NOMO-1 (cell line): ENCODE results near the gene RHAG.
"Not testable (repeated sequence)": the region's sequence is repeated elsewhere in the genome, so short reads cannot be mapped to it uniquely, and the experiment has no call there.

Experiments
- DNase-seq, 2 experiments: peaks; one replicate each; lab custom pipeline; 2025; ENCODE audit not compliant: unreplicated experiment in 2 of 2; lab: John Stamatoyannopoulos, UW

RHAG gene

DNA sequence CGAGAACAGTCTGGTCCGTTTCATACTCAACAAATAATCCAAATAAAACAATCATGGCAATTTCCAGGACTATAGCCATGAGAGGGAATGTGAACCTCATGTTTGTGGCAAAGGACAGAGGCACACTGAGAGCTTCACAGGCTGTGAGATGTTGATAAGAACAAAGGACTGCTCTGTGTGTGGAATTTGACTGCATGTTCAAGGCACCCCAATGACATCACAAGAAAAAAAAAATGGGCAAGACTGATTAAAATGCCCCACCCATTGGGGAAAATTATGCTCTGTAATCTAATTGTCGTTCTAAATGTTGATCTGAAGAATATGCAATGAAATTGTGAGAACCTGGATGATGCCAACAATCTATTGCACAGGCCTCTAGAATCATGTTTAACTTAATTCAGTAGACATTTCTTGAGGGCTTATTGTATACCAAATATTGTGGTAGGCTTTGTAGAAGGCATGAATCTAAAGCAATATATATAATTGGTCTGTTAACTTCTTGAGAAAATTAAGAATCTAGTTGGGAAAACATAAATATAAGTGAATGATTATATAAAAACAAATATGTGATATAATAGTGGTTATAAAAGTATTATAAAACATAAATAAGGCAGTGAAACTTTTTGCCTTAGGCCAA is at the start of gene RHAG:
RHAG (minus strand) TSS at position 127 of the 637 bp plus-strand sequence; CDS start at position 100, 27 bp downstream.
- no peak for DNase-seq

DNA sequence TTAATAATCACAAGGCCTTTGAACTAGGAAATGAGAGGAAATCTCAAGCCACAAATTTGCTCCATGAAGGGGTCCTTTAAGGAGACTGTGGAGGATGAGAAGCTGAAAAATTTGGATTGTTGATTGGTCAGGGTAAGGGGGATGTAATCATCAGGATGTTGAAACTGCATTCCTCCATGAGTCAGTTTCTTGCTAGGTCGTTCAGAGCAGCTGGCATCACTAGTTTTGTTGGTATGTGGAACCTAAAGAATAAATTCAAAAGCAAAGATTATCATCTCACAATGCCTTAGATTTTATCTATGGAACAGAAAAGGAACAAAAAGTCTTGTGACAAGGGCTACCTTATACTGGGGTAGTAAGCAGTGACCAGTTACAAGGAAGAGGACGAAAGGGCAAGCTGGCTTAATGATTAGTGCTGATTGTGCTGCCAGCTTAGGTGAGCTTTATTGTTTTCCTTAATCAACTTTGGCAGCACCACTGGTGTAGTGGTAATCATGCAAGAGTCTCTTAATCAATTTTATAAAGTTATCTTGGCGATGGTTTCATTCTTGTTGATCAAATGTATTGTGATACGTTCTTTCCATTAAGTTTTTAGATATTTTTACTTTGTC is 40.1 kb upstream of the RHAG start:
- DNase-seq: no peak

DNA sequence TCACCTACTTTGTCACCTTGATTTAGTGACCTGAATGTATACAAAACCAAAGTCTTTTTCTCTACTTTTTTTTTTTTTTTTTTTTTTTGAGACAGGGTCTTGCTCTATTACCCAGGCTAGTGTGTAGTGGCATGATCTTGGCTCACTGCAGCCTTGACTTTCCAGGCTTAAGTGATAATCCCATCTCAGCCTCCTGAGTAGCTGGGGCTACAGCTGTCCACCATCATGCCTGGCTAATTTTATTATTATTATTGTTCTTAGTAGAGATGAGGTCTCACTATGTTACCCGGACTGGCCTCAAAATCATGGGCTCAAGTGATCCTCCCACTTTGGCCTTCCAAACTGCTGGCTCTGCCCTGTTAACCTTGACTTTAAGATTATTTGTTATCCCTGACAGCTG is 39.2 kb upstream of the RHAG start:
- no peak for DNase-seq

DNA sequence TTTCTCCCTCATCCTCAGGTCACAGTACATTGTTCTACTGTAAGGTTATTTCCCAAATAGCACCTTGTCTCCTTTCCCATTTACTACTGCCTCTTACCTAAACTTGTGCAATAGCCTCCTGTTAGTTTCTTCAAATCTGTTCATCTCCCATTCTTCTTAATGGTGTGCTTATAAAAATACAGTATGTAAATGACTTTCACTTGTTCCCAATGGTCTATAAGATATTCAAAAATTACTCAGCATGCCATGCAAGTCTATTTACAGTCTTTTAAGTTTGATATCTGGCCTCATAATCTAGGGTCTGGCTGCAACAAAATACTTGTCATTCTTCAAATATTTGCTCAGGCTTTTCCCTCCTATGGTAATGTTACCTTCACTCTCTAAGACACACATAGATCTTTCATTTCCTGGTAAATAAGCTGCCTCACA is 31.5 kb upstream of the RHAG start:
- DNase-seq: no peak

DNA sequence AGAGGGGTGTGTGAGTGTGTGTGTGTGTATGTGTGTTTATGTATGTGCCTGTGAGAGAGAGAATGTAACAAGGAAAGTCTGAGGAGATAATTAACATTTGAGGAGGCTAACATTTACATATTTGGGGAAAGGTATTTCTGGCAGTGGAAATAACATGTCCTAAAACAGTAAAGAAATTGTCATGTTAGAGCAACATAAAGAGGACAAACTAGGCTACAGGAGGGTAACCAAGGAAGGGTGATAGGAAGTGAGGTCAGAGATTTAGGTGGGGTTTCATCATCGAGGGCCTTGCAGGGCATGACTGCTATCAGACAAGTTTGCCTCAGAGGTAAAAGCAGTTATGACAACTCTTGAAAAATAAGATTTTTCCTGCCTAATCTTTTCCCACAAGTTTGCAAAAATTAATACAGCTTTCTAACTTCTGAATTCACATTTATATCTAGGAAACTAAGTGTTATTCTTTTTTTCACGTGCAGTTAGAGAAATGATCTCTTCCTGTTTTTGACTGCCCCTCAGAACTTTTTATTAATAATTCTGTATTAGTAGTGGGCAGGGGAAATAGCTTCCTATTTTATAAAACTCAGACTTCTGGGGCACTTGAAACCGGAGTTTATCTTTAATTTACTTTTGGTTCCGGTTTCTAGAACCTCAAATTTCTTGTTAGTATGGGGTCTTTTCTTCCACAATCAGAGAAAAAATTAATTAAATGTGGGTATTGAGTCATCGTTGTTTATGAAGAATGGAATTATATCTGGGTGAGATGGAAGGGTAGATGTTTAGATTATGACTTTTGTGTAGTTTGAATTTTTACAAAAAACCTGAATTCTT is 30.5 kb upstream of the RHAG start:
- no peak for DNase-seq

DNA sequence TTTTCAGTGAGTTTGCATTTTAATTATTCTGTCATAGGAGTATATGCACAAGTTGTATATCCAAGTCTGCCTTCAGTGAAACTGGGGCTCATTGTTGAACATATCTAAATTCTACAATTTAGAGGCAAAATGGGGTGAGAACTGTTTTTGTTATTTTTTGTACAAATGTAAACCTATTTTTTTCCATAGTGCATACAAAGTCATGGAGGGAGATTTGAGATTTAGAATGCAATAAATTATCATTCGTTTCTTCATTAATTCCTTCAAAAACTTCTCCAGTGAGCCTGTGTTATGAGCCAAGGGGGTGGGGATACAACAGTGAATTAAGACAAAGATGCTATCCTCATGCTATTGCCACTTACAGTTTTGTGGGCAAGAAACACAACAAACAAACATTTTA is 29.8 kb upstream of the RHAG start:
- DNase-seq: no peak

DNA sequence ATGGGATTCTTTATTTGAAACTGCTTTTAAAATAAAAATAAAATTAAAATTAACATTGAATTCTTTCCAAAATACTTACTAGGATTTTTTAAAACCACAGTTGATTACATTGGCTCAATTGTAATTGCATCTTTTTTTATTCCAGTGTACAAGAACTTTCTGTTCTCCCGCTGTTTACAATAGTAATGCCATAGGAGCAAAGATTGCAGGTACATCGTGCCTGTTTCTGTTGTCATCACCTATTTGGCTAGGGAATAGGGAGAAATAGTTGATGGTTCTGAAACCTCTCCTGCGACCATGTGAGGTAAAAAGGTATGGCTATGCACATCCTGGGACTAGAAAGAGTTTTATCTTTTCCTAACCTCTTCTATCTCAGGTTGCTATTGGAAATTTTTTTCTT is 28.2 kb upstream of the RHAG start:
- DNase-seq: no peak

DNA sequence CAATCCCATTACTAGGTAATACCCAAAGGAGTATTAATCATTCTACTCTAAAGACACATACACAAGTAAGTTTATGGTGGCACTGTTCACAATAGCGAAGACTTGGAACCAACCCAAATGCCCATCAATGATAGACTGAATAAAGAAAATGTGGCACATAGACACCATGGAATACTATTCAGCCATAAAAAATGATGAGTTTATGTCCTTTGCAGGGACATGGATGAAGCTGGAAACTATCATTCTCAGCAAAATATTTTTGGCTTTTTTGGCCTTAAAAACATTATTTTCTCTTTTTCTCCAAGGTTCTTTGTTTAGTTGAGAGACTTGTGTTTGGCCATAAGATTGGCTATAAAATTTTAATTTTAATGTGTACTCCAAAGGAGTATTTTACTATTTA is 27.4 kb upstream of the RHAG start:
- DNase-seq: not testable (repeated sequence)

DNA sequence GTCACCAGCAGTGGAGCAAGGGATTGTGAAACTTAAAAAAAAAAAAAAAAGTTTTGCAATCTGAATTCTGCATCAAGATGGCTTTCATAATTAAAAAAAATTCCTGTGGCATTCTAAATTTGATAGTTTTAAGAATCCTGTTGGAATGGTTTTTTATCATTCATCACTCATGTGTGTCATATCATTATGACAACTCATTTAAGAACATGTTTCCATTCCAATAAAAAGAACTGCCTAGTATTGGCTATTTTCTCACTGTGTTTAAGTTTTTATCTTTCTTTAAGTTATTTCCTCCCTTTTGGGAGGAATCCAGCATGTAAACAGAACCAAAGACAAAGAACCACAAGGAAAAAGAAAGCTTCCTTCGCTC is 26.2 kb upstream of the RHAG start:
- no peak for DNase-seq

DNA sequence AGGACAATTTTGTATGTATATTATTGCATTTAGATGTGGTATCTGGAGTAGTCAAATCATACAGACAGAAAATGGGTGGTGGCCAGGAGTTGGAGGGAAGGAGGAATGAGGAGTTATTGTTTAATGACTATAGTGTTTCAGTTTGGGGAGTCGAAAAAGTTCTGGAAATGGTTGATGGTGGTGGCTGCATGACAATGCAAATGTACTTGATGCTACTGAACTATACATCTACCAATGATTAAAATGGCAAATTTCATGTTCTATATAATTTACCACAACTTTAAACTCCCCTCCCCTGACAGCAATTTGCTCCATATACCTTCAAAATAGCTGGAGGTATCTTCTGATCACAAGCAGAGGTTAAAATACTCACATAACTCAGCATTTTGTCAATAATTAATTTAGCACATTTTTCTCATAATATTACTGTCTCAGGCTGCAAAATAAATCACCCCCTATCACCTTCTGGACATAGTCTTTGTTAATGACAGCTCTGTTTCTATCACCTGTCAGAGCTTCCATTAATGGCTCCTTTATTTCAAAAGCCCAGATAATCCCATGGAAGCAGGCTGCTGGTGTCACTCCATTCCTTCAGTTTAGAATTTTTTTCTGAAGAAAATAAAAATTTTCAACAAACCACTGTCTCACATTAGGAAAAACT is 25.7 kb upstream of the RHAG start:
- DNase-seq: no peak

DNA sequence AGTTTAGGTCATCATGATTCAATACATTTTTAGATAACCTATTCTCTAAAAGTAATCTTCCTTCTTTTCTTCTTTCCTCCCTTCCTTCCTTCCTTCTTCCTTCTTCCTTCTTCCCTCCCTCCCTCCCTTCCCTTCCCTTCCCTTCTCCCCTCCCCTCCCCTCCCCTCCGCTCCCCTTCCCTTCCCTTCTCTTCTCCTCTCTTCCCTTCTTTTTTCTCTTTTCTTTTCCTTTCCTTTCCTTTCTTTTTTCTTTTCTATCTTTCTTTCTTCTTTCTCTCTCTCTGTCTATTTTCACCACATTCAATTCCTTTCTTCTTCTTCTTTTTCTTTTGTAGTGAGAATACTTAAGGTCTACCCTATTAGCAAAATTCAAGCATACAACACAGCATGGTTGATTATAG is 17.3 kb upstream of the RHAG start:
- no peak for DNase-seq

DNA sequence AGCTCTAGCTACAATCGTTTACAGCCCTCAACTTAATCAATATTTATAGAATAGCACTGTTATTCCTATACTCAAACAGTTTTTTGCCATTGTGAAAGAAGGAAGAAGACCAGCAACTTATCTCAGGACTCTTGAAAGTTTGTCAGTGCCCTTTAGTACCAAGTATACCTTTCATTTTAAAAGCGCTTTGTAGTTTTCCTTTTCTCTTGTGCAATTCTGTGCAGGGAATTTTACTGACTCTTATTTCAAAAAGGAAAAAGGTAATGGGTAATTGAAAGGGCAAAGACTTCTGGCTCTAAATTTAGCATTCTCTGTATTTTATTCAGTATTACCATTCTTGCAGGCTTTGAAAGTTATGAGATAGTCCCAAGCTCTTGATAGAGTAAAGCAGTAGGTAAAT is 16.8 kb upstream of the RHAG start:
- DNase-seq: no peak

DNA sequence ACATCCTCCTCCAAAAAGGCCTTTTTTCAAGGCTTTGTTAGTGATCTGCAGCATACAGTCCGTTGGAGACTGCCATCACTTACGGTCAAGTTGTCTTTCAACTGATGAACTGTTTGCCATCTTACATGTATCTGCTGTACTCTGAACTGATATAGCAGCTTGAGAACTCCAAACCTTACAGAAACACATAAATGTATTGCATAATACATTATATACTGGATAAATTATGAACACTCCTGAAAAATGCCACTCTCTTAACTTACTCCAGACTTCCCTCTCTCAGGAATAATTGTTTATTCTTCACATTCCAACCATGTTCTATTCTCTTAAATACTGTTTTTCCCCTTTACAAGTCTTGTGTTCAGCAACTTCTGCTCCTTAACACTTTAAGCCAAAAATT is 14.6 kb upstream of the RHAG start:
- no peak for DNase-seq

DNA sequence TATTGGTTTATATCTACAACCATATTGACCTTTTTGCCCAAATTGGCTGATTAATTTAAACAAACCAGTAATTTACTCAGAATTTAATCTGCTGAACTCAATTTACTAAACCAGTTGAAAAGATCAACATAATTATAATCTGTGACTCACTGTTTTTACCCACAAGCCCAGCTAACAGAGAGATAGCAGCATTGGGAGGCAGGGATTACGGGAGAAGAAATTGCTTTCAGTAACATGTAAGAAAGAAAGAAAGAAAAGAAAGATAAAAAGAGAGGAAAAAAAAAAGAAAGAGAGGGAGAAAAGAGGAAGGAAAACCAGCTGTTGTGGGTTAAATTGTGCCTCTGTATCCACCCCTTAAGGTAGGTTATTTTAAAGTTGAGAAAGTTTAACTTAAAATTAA is 13.3 kb upstream of the RHAG start:
- no peak for DNase-seq

DNA sequence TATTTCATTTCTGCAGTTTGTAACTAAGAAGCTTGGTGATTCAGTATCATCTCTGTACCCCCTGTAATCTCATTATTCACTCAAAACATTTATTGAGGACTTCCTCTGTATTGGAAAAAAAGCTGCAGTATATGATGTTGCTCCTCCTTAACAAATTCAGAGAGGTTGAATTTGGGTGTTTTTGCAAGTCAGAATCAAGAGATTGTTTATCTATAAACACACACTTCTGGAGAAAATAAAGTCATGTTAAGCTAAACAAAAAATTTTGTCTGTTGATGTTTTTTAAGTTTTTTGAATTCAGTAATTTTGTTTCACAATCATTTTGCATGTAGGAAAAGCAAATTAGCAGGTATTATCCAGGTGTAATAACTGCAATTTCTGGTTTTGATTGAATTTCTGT is 11.4 kb upstream of the RHAG start:
- no peak for DNase-seq

DNA sequence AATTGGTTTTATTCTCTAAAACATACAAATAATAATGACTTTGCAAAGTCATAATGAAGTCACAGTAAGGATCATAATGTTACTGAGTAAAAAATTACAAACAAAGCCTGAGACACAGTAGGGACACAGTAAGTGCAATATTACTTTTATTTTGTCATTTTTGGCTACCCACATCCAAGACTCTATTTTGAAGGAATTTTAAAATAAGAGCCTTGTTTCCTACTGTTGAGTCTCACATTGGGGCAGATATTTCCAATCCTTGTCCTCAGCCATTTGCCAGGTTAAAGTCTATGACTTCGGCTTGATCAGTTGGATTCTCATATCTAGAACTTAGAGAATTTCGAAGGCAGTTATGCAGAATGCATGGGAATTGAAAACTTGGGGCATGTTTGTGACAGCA is 10.8 kb upstream of the RHAG start:
- no peak for DNase-seq

DNA sequence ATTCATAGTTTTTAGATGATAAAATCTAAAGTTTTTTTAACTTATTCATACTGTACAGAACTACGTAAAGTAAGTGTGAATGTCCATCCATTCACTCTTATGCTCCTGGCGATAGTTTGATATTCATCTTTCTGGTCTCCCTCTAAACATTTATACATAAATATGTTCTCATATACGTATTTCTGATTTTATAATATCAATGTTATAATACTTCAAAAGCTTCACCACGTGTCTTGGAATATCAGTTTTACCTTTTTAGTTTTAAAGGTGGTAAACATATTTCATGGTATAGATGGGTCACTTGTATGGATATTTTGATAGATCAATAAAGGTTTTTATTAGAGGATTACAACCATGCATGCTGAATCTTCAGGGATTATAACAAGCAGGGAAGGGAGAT is 10.3 kb upstream of the RHAG start:
- DNase-seq: no peak

DNA sequence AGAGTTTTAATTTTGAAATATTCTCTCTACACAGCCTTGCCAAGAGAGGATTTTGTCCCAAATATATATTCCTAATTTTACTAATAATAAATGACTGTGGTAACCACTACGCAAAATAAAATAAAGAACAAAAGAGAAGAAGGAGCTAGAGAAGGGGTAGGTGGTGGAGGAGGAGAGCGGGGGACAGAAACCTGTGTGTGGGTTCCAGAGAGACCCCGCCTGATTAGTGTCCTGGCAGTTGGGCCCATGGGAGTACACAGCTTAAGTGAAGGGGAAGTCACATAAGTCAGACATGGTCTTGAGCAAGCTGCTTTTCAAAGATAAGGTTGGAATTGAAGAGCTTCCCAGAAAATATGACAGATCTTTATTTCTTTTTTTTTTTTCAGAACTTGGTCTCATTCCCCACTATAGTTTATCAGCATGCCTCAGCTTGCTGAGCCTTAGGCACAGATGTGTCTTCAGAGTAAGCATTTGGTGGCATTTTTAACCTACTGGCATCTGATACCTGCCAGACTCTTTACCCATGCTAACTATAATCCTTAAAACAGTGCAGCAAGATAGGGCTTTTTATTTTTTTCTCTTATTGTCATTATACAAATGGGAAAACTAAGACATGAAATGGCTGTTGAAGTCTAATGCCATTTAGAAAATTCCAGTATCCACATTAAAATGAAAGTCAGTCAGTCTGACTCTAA is 9.6 kb upstream of the RHAG start:
- no peak for DNase-seq

DNA sequence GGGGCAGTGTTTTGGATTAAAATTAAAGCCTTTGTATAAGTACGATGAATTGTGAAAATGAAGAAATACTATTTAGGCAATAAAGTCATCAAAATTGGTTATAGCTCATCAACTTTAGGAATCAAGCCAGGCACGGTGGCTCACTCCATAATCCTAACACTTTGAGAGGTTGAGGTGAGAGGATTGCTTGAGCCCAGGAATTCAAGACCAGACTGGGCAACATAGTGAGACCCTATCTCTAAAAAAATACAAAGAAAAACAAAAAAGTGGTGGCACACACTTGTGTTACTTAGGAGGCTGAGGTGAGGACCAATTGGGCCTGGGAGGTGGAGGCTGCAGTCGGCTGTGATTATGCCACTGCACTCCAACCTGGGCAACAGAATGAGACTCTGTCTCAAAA is 8.5 kb upstream of the RHAG start:
- DNase-seq: no peak

DNA sequence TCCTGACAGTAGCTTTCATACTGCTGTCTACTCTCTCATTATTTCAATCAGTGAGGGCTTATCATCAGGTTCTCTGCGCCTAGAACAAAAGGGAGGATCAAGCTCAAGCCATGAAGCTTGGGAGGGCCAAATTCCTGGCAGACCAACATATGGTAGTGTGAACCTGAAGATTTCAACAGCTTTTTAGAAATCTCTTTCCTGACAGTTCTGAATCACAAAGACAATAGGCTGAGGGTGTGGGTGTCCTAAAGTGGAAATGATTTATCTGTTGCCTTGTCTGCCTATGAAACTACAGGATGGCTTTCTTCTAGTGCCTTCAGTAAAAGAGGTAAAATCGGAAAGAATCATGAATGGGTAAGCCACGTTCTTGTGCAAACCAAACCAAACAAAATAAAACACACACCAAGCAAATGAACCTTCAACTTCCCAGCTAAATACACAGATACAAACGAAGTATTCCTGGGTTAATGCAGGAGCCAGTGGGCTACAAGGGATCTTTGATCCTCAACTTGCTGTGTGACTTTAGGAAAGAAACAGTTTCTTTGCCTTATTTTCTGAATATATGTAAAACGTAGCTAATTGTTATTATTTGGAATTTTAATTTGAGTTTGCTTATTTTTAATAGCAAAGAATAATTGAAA is 2.7 kb upstream of the RHAG start:
- no peak for DNase-seq

DNA sequence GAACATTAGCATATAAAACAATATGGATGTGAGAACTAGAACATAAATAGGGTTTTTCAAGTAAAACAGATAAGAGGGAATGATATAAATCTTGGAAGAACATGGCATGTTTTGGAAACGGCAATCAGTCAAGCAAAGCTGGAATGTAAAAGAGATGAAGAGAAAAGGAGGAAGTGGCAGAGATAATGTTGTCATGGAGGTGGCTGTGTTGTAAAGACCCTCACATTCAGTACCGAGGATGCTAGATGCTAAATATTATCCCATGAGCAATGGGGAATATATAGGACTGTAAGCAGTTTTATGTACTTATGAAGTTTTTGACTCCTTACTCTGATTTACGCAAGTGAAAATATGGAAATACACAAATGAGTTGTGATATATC is 702 bp upstream of the RHAG start:
- no peak for DNase-seq
